Astrocyte (in vitro differentiated cells and primary cell): Measurements from ENCODE around the gene NR3C1.

ENCODE experiments used
- EZH2 ChIP-seq: IDR thresholded peaks from 2 replicates; pipeline ENCODE4 v1.6.1; 2012; ENCODE audit warnings: mild to moderate bottlenecking, low read length, inconsistent platforms; ENCODE audit not compliant: insufficient read depth
- TF ChIP-seq, protein P1 (sequence below): IDR thresholded peaks from 2 replicates; pipeline ENCODE4 v1.5.1; 2011; ENCODE audit warnings: low read depth, mild to moderate bottlenecking, inconsistent platforms, low read length, moderate library complexity; ENCODE audit not compliant: insufficient read depth

DNA sequence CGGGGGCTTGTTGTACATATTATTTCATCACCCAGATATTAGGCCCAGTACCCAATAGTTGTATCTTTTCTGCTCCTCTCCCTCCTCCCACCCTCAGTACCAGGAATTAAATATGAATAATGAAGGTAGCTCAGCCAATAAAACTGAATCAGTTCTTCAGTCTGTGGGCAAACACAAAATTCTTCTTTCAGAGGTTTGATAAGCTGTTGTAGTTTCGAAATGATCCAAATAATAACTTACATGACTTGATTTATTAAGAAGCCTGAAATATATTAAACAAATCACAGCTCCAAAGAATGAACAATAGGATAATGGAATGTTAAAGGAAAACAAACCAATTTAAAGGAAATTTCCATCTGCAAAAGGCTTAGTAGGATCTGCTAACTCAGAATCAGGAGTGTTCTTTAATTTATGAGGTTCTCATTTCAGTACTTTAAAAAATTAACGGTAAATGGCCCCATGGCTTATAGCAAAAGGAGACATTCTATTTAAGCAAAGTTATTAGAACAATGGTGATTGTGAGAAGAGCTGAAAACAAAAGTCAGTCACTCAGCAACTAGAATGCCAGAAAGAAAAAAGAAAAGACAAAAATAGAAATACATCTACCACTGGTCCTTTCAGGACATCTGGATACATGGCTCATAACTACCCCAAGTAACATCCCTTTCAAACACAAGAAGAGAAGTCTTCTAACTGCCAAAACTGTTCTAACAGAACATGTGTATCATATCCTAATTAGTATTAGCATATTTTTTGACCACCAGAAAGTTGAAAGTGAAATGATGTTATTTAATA, 62.4 kb downstream of the NR3C1 start:
- TF ChIP-seq EZH2 = no peak
- TF ChIP-seq, protein P1, sequence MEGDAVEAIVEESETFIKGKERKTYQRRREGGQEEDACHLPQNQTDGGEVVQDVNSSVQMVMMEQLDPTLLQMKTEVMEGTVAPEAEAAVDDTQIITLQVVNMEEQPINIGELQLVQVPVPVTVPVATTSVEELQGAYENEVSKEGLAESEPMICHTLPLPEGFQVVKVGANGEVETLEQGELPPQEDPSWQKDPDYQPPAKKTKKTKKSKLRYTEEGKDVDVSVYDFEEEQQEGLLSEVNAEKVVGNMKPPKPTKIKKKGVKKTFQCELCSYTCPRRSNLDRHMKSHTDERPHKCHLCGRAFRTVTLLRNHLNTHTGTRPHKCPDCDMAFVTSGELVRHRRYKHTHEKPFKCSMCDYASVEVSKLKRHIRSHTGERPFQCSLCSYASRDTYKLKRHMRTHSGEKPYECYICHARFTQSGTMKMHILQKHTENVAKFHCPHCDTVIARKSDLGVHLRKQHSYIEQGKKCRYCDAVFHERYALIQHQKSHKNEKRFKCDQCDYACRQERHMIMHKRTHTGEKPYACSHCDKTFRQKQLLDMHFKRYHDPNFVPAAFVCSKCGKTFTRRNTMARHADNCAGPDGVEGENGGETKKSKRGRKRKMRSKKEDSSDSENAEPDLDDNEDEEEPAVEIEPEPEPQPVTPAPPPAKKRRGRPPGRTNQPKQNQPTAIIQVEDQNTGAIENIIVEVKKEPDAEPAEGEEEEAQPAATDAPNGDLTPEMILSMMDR = no peak
